K562 (cell line): ENCODE data around the gene MYLIP. TPM values are rescaled to one million over a fixed set of nuclear protein-coding genes. Genes with fewer than 3 reads are reported as not detected.

Source experiments
- ATAC-seq: fragments of 200-7000 bp; cut with Tn5 transposase; 3 replicates; pipeline ENCODE4 v1.9.1; 2020; ENCODE audit warnings: moderate library complexity
- BruUV-seq: library from RNA; stranded (reverse); fragments of 400-500 nt; replicated peaks from 2 replicates; lab custom pipeline; 2021; lab: Mats Ljungman, UMichigan
- CTCF ChIA-PET: fragments of 300-600 bp; formaldehyde crosslinking; extraction: SDS; loops from one replicate; lab custom pipeline; 2021; ENCODE audit warnings: low intra/inter-chr PET ratio; lab: Yijun Ruan, JAX
- POLR2A ChIA-PET: fragments of 300-600, 350-650 bp; sonication (Branson Sonifier 250); formaldehyde crosslinking; extraction: SDS; loops from one replicate; lab custom pipeline; 2021; ENCODE audit warnings: antibody characterized with exemption, inconsistent platforms; lab: Yijun Ruan, JAX
- DNase-seq, 4 experiments: peaks; one replicate each; pipeline versions ENCODE4 v3.0.0 to v3.0.0-alpha.2; 2011 to 2018; ENCODE audit warnings: low spot score in 3 of 4, mixed read lengths in 3 of 4; ENCODE audit errors: extremely low read depth in 1 of 4
- FAIRE-seq: peaks from 2 replicates; lab custom pipeline; 2011; peaks lifted over from hg19 to GRCh38; lab: Jason Lieb, UNC
- H2AFZ ChIP-seq: 2 replicates; pipeline ENCODE4 v1.6.0; 2011; ENCODE audit warnings: low read depth, low read length, control low read depth, inconsistent platforms
- H3K27ac ChIP-seq: fragments of 200-600 bp; 3 replicates; pipeline ENCODE4 v1.8.0; 2011; ENCODE audit warnings: low read depth, mild to moderate bottlenecking, control low read depth, inconsistent platforms, low read length, moderate library complexity, mixed read lengths; ENCODE audit errors: extremely low read depth
- H3K27me3 ChIP-seq, 2 experiments: fragments of 300-600 bp in 1 of 2; 2 replicates in 1 of 2; 3 replicates in 1 of 2; pipeline versions ENCODE4 v1.6.0 to v1.8.0; 2011; ENCODE audit warnings: inconsistent platforms in 2 of 2, low read length in 2 of 2, mild to moderate bottlenecking in 1 of 2, mixed read lengths in 1 of 2, moderate library complexity in 1 of 2; ENCODE audit not compliant: control insufficient read depth in 2 of 2, insufficient read depth in 2 of 2
- H3K36me3 ChIP-seq: fragments of 300-600 bp; 3 replicates; pipeline ENCODE4 v1.8.0; 2011; ENCODE audit warnings: mild to moderate bottlenecking, low read length, inconsistent platforms; ENCODE audit not compliant: control insufficient read depth, insufficient read depth
- H3K4me1 ChIP-seq, 2 experiments: fragments of 200-600 bp in 1 of 2; replicated peaks in 1 of 2; 2 replicates in 1 of 2; 3 replicates in 1 of 2; pipeline versions ENCODE4 v1.5.1 to v1.8.0; 2011; ENCODE audit warnings: inconsistent platforms in 2 of 2, low read length in 2 of 2, mild to moderate bottlenecking in 1 of 2, mixed read lengths in 1 of 2, moderate library complexity in 1 of 2; ENCODE audit not compliant: control insufficient read depth in 2 of 2, insufficient read depth in 2 of 2
- H3K4me2 ChIP-seq: 2 replicates; pipeline ENCODE4 v1.6.1; 2011; ENCODE audit warnings: low read length, control low read depth, inconsistent platforms, mixed read lengths; ENCODE audit not compliant: insufficient read depth
- H3K4me3 ChIP-seq: fragments of 200-600 bp; sonication (generic), shearing (Covaris generic); 2 replicates; pipeline ENCODE4 v1.5.1; 2016; ENCODE audit warnings: control low read depth, inconsistent platforms
- H3K79me2 ChIP-seq: fragments of 200-600 bp; 3 replicates; pipeline ENCODE4 v1.8.0; 2011; ENCODE audit warnings: low read length, inconsistent platforms; ENCODE audit not compliant: control insufficient read depth, insufficient read depth
- H3K9ac ChIP-seq, 2 experiments: 2 replicates each; pipeline versions ENCODE4 v1.6.0 to v1.6.1; 2011; ENCODE audit warnings: low read depth in 2 of 2, low read length in 2 of 2, control low read depth in 1 of 2, inconsistent platforms in 1 of 2, mild to moderate bottlenecking in 1 of 2, mixed read lengths in 1 of 2; ENCODE audit not compliant: insufficient read depth in 1 of 2
- H3K9me1 ChIP-seq: one replicate; pipeline ENCODE4 v1.6.0; 2011; ENCODE audit warnings: inconsistent platforms, mild to moderate bottlenecking, low read length, moderate library complexity; ENCODE audit not compliant: control insufficient read depth, insufficient read depth
- H3K9me3 ChIP-seq: replicated peaks from 2 replicates; pipeline ENCODE4 v1.5.1; 2011; ENCODE audit warnings: low read depth, low read length, inconsistent platforms; ENCODE audit not compliant: control insufficient read depth, insufficient read depth
- H4K20me1 ChIP-seq: replicated peaks from 2 replicates; pipeline ENCODE4 v1.6.1; 2011; ENCODE audit warnings: low read length, inconsistent platforms, mixed read lengths; ENCODE audit not compliant: control insufficient read depth, insufficient read depth
- CREBBP ChIP-seq: IDR thresholded peaks from one replicate; pipeline ENCODE4 v1.6.1; 2012; ENCODE audit warnings: low read depth, mild to moderate bottlenecking, control low read depth, inconsistent platforms, low read length
- ELF1 ChIP-seq: fragments of 200-800 bp; sonication (Bioruptor generic); IDR thresholded peaks from 2 replicates; pipeline ENCODE4 v1.6.1; 2016; ENCODE audit warnings: missing genetic modification characterization, missing compliant biosample characterization
- HDAC8 ChIP-seq: fragments of 450-650 bp; IDR thresholded peaks from 2 replicates; pipeline ENCODE4 v1.6.1; 2016; ENCODE audit warnings: mild to moderate bottlenecking, missing genetic modification characterization, moderate library complexity, missing compliant biosample characterization
- HMGXB4 ChIP-seq: sonication (generic); formaldehyde crosslinking; IDR thresholded peaks from 2 replicates; pipeline ENCODE4 v1.8.1; 2023; ENCODE audit warnings: mild to moderate bottlenecking, missing genetic modification reagents
- POLR2A ChIP-seq: fragments of 450-650 bp; conservative IDR thresholded peaks from 2 replicates; pipeline ENCODE4 v1.6.1; 2016
- POLR2AphosphoS5 ChIP-seq: IDR thresholded peaks from 2 replicates; pipeline ENCODE4 v1.6.1; 2011; ENCODE audit warnings: mild to moderate bottlenecking, low read depth, low read length, moderate library complexity; ENCODE audit not compliant: control insufficient read depth, insufficient read depth
- POLR2B ChIP-seq: fragments of 450-650 bp; IDR thresholded peaks from 2 replicates; pipeline ENCODE4 v1.6.1; 2018; ENCODE audit warnings: low read depth; ENCODE audit not compliant: partially characterized antibody
- SMAD2 ChIP-seq: fragments of 150-350 bp; IDR thresholded peaks from 2 replicates; pipeline ENCODE4 v1.6.1; 2014; ENCODE audit warnings: low read depth, mild to moderate bottlenecking, low read length
- ZNF398 ChIP-seq: fragments of 250-450 bp; sonication (Bioruptor Pico); IDR thresholded peaks from 2 replicates; pipeline ENCODE4 v1.8.0; 2021; ENCODE audit warnings: moderate library complexity, mild to moderate bottlenecking, inconsistent platforms
- WGBS: fragments of 100-300 bp; shearing (Covaris generic); methylation state at CpG from one replicate; pipeline ENCODE4 v1.1.6; 2016; ENCODE audit warnings: low coverage, mixed read lengths; ENCODE audit not compliant: insufficient coverage; ENCODE audit errors: missing lambda C conversion rate; 5-methylcytosine and 5-hydroxymethylcytosine counted together
- in situ Hi-C: fragments of 300-500 bp; cut with MboI; formaldehyde crosslinking; loops from 4 replicates; pipeline ENCODE4 v1.15.0; 2018; ENCODE audit warnings: inconsistent platforms, mixed read lengths
- intact Hi-C: fragments of 100-400 bp; cut with micrococcal nuclease; formaldehyde crosslinking; loops from 2 replicates; pipeline ENCODE4 v1.14.2; 2022
- polyA plus RNA-seq, 8 experiments: library from polyadenylated mRNA; depleted of rRNA in 4 of 8; stranded (reverse) in 5 of 8; unstranded in 3 of 8; fragments of >200 nt; fragmentation: Nextera tagmentation in 2 of 8; fragmentation: Illumina TruSeq in 1 of 8; extraction: Ambion mirVana in 2 of 8; extraction: Trizol in 1 of 8; gene quantifications; 2 replicates each; pipeline versions ENCODE4 v1.2.1 to v1.2.3, GENCODE V29; 2011 to 2014; ENCODE audit warnings: inconsistent platforms in 1 of 8, missing spikeins in 1 of 8
- total RNA-seq, 7 experiments: library from RNA; depleted of rRNA in 6 of 7; stranded (reverse); fragments of >200 nt in 6 of 7; fragmentation: Illumina TruSeq in 2 of 7; extraction: Trizol in 2 of 7; gene quantifications; 2 replicates each; pipeline versions ENCODE4 v1.2.1 to v1.2.3, GENCODE V29; 2011 to 2021; ENCODE audit warnings: low replicate concordance in 1 of 7
- TF ChIP-seq, protein P1 (sequence below): fragments of 450-650 bp; IDR thresholded peaks from 2 replicates; pipeline ENCODE4 v1.6.1; 2017; ENCODE audit warnings: antibody characterized with exemption

MYLIP gene
- total and polyA plus RNA-seq, 9 of the 15 experiments (the other 6 are each of a cell fraction or from before 2014, with no cell fraction given) = 10.8 to 43.5 (median 31.5) TPM

DNA sequence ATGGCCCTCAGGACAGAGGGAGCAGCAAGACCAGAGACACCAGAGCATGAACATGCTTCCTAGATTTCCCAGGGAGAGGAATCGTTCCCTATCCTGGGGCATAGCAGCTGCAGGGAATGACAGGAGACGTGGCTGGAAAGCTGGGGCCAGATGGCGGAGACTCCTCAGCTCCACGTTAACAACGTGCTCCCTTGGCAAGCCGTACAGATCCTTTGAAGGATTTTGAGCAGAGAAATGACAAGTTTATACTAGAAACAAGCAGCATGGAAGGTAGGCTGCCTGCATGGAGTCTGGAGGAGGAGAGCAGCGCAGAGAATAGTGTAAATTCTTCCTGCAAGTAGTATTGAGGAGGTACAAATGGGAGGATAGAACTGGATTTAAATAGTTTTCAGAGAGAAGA is 11.7 kb downstream of the MYLIP start:
- no peak overlapping the region for H3K4me2 ChIP-seq
- FAIRE-seq (no peak), DNase-seq (no peak), ATAC-seq (no peak; the same call in 2 of the 3 replicates)
- POLR2A ChIA-PET = interaction anchor here (1.1 to 16.6 kb wide), 2 partner anchors 6 to 26 kb away, joined by 3 to 168 read pairs; no protein-coding TSS in a partner anchor
- no peaks in the 10 kb centered on the region for H3K9me3 ChIP-seq
- H3K27me3 ChIP-seq = no peaks in the 10 kb centered on the region
- in situ Hi-C loops (no loop called here), intact Hi-C loops (no loop called here)
- no peak overlapping the region for H3K4me3 ChIP-seq
- peaks cover 3 to 17% of the 10 kb centered on the region in 2 experiments for H3K4me1 ChIP-seq
- no peak overlapping the region for H3K9ac ChIP-seq
- 86% methylated on average over 7 of the region's 7 CpGs for WGBS
- H3K36me3 ChIP-seq = peaks cover 98% of the 10 kb centered on the region
- no TSS peak for BruUV-seq
- CTCF ChIA-PET = no interaction called here
- H3K79me2 ChIP-seq = peaks cover 100% of the 10 kb centered on the region
- H3K9me1 ChIP-seq = peaks cover 7% of the 10 kb centered on the region
- peaks cover 47% of the 10 kb centered on the region for H4K20me1 ChIP-seq
- no peak overlapping the region for H3K27ac ChIP-seq
- H2AFZ ChIP-seq = no peak overlapping the region
- TF ChIP-seq HMGXB4 (CRISPR knock-in tag) = no peak
- TF ChIP-seq POLR2AphosphoS5 = 0 out of 2 replicates have a peak, but pooled peaks have one; percentile 48
- TF ChIP-seq ELF1 (tag) = no peak
- no peak for TF ChIP-seq HDAC8 (tag)
- TF ChIP-seq CREBBP = no peak
- TF ChIP-seq ZNF398 (CRISPR knock-in tag) = no peak
- no peak for TF ChIP-seq SMAD2
- TF ChIP-seq, protein P1, sequence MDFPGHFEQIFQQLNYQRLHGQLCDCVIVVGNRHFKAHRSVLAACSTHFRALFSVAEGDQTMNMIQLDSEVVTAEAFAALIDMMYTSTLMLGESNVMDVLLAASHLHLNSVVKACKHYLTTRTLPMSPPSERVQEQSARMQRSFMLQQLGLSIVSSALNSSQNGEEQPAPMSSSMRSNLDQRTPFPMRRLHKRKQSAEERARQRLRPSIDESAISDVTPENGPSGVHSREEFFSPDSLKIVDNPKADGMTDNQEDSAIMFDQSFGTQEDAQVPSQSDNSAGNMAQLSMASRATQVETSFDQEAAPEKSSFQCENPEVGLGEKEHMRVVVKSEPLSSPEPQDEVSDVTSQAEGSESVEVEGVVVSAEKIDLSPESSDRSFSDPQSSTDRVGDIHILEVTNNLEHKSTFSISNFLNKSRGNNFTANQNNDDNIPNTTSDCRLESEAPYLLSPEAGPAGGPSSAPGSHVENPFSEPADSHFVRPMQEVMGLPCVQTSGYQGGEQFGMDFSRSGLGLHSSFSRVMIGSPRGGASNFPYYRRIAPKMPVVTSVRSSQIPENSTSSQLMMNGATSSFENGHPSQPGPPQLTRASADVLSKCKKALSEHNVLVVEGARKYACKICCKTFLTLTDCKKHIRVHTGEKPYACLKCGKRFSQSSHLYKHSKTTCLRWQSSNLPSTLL = no peak
- TF ChIP-seq POLR2B = peak; percentile 19
- 0 out of 2 replicates have a peak, but pooled peaks have one; percentile 44 for TF ChIP-seq POLR2A
